SK-N-SH (cell line): ENCODE data around the gene ARHGAP15. TPM values are rescaled to one million over a fixed set of nuclear protein-coding genes. Genes with fewer than 3 reads are reported as not detected.

Source experiments
- CTCF ChIA-PET: fragments of 300-600, 350-600 bp; formaldehyde crosslinking; extraction: SDS; loops from one replicate; lab custom pipeline; 2021; lab: Yijun Ruan, JAX
- POLR2A ChIA-PET: fragments of 350-600 bp; sonication (Branson Sonifier 250); formaldehyde crosslinking; extraction: SDS; loops from one replicate; lab custom pipeline; 2020; ENCODE audit warnings: antibody characterized with exemption, inconsistent platforms; lab: Yijun Ruan, JAX
- DNase-seq: peaks from one replicate; pipeline ENCODE4 v3.0.0; 2012
- H2AFZ ChIP-seq: fragments of 200-600 bp; sonication (generic); 2 replicates; pipeline ENCODE4 v1.8.1; 2016; ENCODE audit warnings: antibody characterized with exemption, mild to moderate bottlenecking, low read depth
- H3F3A ChIP-seq: fragments of 200-600 bp; sonication (generic); replicated peaks from 2 replicates; pipeline ENCODE3; 2016; ENCODE audit warnings: antibody characterized with exemption, mild to moderate bottlenecking; ENCODE audit not compliant: insufficient read depth
- H3K27ac ChIP-seq, 2 experiments: fragments of 200-500 bp in 1 of 2; fragments of 200-600 bp in 1 of 2; sonication (Bioruptor generic) in 1 of 2; sonication (generic), shearing (Covaris generic) in 1 of 2; 2 replicates each; pipeline versions ENCODE4 v1.5.1 to v1.6.1; 2014 to 2016; ENCODE audit warnings: low read depth in 2 of 2, inconsistent platforms in 1 of 2, low read length in 1 of 2, mild to moderate bottlenecking in 1 of 2, mixed read lengths in 1 of 2
- H3K27me3 ChIP-seq: fragments of 200-600 bp; sonication (generic), shearing (Covaris generic); 2 replicates; pipeline ENCODE4 v1.6.1; 2016; ENCODE audit warnings: mixed run types; ENCODE audit not compliant: insufficient read depth
- H3K36me3 ChIP-seq, 2 experiments: fragments of 200-500 bp in 1 of 2; fragments of 200-600 bp in 1 of 2; sonication (Bioruptor generic) in 1 of 2; sonication (generic) in 1 of 2; replicated peaks in 1 of 2; 2 replicates each; pipeline versions ENCODE3 to v1.5.1; 2014 to 2016; ENCODE audit warnings: low read length in 1 of 2, mild to moderate bottlenecking in 1 of 2; ENCODE audit not compliant: insufficient read depth in 2 of 2, control insufficient read depth in 1 of 2
- H3K4me1 ChIP-seq, 2 experiments: fragments of 200-500 bp in 1 of 2; fragments of 200-600 bp in 1 of 2; sonication (Bioruptor generic) in 1 of 2; sonication (generic), shearing (Covaris generic) in 1 of 2; 2 replicates each; pipeline versions ENCODE4 v1.5.1 to v1.6.1; 2014 to 2016; ENCODE audit warnings: low read depth in 1 of 2, low read length in 1 of 2, mixed run types in 1 of 2; ENCODE audit not compliant: insufficient read depth in 2 of 2, control insufficient read depth in 1 of 2
- H3K4me2 ChIP-seq: fragments of 200-600 bp; sonication (generic), shearing (Covaris generic); 2 replicates; pipeline ENCODE4 v1.6.1; 2017; ENCODE audit warnings: mixed run types
- H3K4me3 ChIP-seq, 2 experiments: fragments of 200-500 bp in 1 of 2; fragments of 200-600 bp in 1 of 2; sonication (Bioruptor generic) in 1 of 2; sonication (generic), shearing (Covaris generic) in 1 of 2; 2 replicates each; pipeline versions ENCODE4 v1.5.1 to v1.8.1; 2014 to 2016; ENCODE audit warnings: low read depth in 2 of 2, inconsistent platforms in 1 of 2, low read length in 1 of 2, mild to moderate bottlenecking in 1 of 2, mixed read lengths in 1 of 2, moderate library complexity in 1 of 2
- H3K79me2 ChIP-seq: fragments of 200-600 bp; sonication (generic); 2 replicates; pipeline ENCODE4 v1.8.1; 2017; ENCODE audit warnings: mild to moderate bottlenecking; ENCODE audit not compliant: insufficient read depth
- H3K9ac ChIP-seq: fragments of 200-600 bp; sonication (generic); 2 replicates; pipeline ENCODE4 v1.6.1; 2017; ENCODE audit warnings: mixed run types
- H3K9me2 ChIP-seq: fragments of 200-600 bp; sonication (generic); 2 replicates; pipeline ENCODE4 v1.6.1; 2017; ENCODE audit warnings: mixed run types
- H3K9me3 ChIP-seq: fragments of 200-600 bp; sonication (generic); 2 replicates; pipeline ENCODE4 v1.6.1; 2017; ENCODE audit warnings: mixed run types, mild to moderate bottlenecking, moderate library complexity
- H4K20me1 ChIP-seq: fragments of 200-600 bp; sonication (generic); 2 replicates; pipeline ENCODE4 v1.6.1; 2017; ENCODE audit warnings: mild to moderate bottlenecking, mixed run types; ENCODE audit not compliant: insufficient read depth
- ELF1 ChIP-seq: IDR thresholded peaks from 2 replicates; pipeline ENCODE4 v1.4.0; 2012
- EP300 ChIP-seq, 2 experiments: IDR thresholded peaks; 2 replicates each; pipeline versions ENCODE4 v1.4.0 to v1.6.1; 2012; ENCODE audit warnings: borderline replicate concordance in 1 of 2, low read depth in 1 of 2, low read length in 1 of 2
- EZH2phosphoT487 ChIP-seq: fragments of 200-600 bp; sonication (generic); IDR thresholded peaks from 2 replicates; pipeline ENCODE4 v1.6.1; 2017; ENCODE audit warnings: low read depth, mixed run types, mild to moderate bottlenecking, antibody characterized with exemption, moderate library complexity, borderline replicate concordance
- FOXM1 ChIP-seq: IDR thresholded peaks from 2 replicates; pipeline ENCODE4 v1.4.0; 2012; ENCODE audit warnings: low read depth, mild to moderate bottlenecking
- GABPA ChIP-seq: IDR thresholded peaks from 2 replicates; pipeline ENCODE4 v1.4.0; 2012; ENCODE audit warnings: low read depth, mild to moderate bottlenecking
- GATA2 ChIP-seq: sonication (generic); formaldehyde crosslinking; IDR thresholded peaks from 2 replicates; pipeline ENCODE4 v1.5.0; 2020; ENCODE audit warnings: mild to moderate bottlenecking, missing genetic modification reagents
- JUND ChIP-seq: IDR thresholded peaks from 2 replicates; pipeline ENCODE4 v1.4.0; 2012
- MXI1 ChIP-seq: IDR thresholded peaks from 2 replicates; pipeline ENCODE4 v1.6.1; 2012; ENCODE audit warnings: mild to moderate bottlenecking, low read depth, low read length, improper control_type of control experiment
- POLR2AphosphoS5 ChIP-seq: IDR thresholded peaks from 2 replicates; pipeline ENCODE4 v1.6.1; 2012; ENCODE audit warnings: low read depth, low read length
- RAD21 ChIP-seq: IDR thresholded peaks from 2 replicates; pipeline ENCODE4 v1.6.1; 2012; ENCODE audit warnings: mild to moderate bottlenecking, low read length
- RFX5 ChIP-seq: IDR thresholded peaks from 2 replicates; pipeline ENCODE4 v1.6.1; 2012; ENCODE audit warnings: mild to moderate bottlenecking, improper control_type of control experiment, low read length
- RXRA ChIP-seq: IDR thresholded peaks from 2 replicates; pipeline ENCODE4 v1.4.0; 2012; ENCODE audit warnings: low read depth, mild to moderate bottlenecking, borderline replicate concordance
- SIN3A ChIP-seq: IDR thresholded peaks from 2 replicates; pipeline ENCODE4 v1.6.1; 2012; ENCODE audit warnings: low read depth, mild to moderate bottlenecking, low read length, moderate library complexity, borderline replicate concordance
- SMC3 ChIP-seq: IDR thresholded peaks from 2 replicates; pipeline ENCODE4 v1.6.1; 2012; ENCODE audit warnings: low read depth, low read length, improper control_type of control experiment
- TAF1 ChIP-seq: IDR thresholded peaks from 2 replicates; pipeline ENCODE4 v1.6.1; 2012; ENCODE audit warnings: low read depth, mild to moderate bottlenecking, low read length, moderate library complexity, borderline replicate concordance
- TCF12 ChIP-seq: IDR thresholded peaks from 2 replicates; pipeline ENCODE4 v1.4.0; 2012
- TEAD4 ChIP-seq: IDR thresholded peaks from 2 replicates; pipeline ENCODE4 v1.4.0; 2012; ENCODE audit warnings: mild to moderate bottlenecking, borderline replicate concordance; ENCODE audit not compliant: insufficient read depth
- YY1 ChIP-seq: IDR thresholded peaks from 2 replicates; pipeline ENCODE4 v1.4.0; 2012; ENCODE audit warnings: low read depth, mild to moderate bottlenecking
- WGBS: methylation state at CpG from one replicate; pipeline ENCODE4 v1.1.6; 2017; ENCODE audit warnings: low lambda C conversion rate; 5-methylcytosine and 5-hydroxymethylcytosine counted together
- polyA plus RNA-seq, 3 experiments: library from polyadenylated mRNA; depleted of rRNA; stranded (reverse); fragments of >200 nt; gene quantifications; 2 replicates each; pipeline ENCODE4 v1.2.3, GENCODE V29; 2012
- TF ChIP-seq, protein P1 (sequence below): fragments of 150-350 bp; IDR thresholded peaks from 2 replicates; pipeline ENCODE4 v1.6.1; 2016; ENCODE audit warnings: mild to moderate bottlenecking, low read depth, low read length
- TF ChIP-seq, protein P2 (sequence below): fragments of 200-600 bp; sonication (generic); IDR thresholded peaks from 2 replicates; pipeline ENCODE4 v1.6.1; 2017; ENCODE audit warnings: antibody characterized with exemption, mild to moderate bottlenecking, moderate library complexity
- TF ChIP-seq, protein P3 (sequence below): IDR thresholded peaks from 2 replicates; pipeline ENCODE4 v1.4.0; 2012; ENCODE audit warnings: low read depth

Gene ARHGAP15
- polyA plus RNA-seq, 1 of the 3 experiments (the other 2 are of a cell fraction), result not detected

DNA sequence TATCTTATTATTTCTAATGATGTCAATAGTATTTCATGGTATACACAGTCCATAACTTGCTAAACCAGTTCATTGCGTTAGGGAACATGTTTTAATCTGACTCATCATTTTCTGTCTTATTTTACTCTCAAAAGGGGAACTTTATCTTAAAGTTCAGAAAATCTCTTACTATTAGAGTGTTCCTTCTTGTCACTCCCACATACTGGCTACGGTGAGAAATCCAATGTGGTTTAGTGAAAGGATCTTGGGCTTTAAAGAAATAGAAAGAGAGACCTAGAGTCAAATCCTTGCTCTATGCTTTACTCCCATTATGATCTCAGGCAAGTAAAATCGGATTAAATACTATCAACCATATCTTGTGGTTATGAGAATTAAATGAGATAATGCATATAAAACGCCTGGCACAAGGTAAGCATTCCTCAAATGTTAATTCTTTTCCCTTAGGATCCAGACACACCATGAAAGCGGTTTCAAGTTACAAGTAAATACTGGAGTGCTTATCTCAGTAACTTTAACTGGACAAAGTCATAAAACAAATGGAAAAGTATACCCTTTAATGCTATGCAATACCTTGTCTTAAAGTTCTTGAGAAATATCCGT, 576.0 kb downstream of the ARHGAP15 start:
- no peak overlapping the region for H3K9ac ChIP-seq
- peaks cover 0 to 8% of the 10 kb centered on the region in 2 experiments; a peak in 2 of 4 replicates for H3K4me1 ChIP-seq
- no peak for DNase-seq
- no peaks in the 10 kb centered on the region for H3K36me3 ChIP-seq
- CTCF ChIA-PET, result interaction anchor here (0.6 kb wide), 1 partner anchor 1434 kb away, joined by 3 read pairs; no protein-coding TSS in a partner anchor
- H3K27ac ChIP-seq, result no peak overlapping the region
- no peaks in the 10 kb centered on the region for H3K9me3 ChIP-seq
- H3K79me2 ChIP-seq, result no peaks in the 10 kb centered on the region
- H3K27me3 ChIP-seq, result no peaks in the 10 kb centered on the region
- no peaks in the 10 kb centered on the region for H3F3A ChIP-seq
- H4K20me1 ChIP-seq, result no peaks in the 10 kb centered on the region
- POLR2A ChIA-PET, result no interaction called here
- no peak overlapping the region for H3K4me3 ChIP-seq
- no peaks in the 10 kb centered on the region for H3K9me2 ChIP-seq
- no peak overlapping the region for H3K4me2 ChIP-seq
- 47% methylated on average over 6 of the region's 6 CpGs for WGBS
- no peak for TF ChIP-seq POLR2AphosphoS5
- TF ChIP-seq FOXM1, result no peak
- TF ChIP-seq RAD21, result no peak
- TF ChIP-seq TAF1, result no peak
- TF ChIP-seq, protein P1, sequence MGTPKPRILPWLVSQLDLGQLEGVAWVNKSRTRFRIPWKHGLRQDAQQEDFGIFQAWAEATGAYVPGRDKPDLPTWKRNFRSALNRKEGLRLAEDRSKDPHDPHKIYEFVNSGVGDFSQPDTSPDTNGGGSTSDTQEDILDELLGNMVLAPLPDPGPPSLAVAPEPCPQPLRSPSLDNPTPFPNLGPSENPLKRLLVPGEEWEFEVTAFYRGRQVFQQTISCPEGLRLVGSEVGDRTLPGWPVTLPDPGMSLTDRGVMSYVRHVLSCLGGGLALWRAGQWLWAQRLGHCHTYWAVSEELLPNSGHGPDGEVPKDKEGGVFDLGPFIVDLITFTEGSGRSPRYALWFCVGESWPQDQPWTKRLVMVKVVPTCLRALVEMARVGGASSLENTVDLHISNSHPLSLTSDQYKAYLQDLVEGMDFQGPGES, result no peak
- TF ChIP-seq ELF1, result no peak
- TF ChIP-seq, protein P2, sequence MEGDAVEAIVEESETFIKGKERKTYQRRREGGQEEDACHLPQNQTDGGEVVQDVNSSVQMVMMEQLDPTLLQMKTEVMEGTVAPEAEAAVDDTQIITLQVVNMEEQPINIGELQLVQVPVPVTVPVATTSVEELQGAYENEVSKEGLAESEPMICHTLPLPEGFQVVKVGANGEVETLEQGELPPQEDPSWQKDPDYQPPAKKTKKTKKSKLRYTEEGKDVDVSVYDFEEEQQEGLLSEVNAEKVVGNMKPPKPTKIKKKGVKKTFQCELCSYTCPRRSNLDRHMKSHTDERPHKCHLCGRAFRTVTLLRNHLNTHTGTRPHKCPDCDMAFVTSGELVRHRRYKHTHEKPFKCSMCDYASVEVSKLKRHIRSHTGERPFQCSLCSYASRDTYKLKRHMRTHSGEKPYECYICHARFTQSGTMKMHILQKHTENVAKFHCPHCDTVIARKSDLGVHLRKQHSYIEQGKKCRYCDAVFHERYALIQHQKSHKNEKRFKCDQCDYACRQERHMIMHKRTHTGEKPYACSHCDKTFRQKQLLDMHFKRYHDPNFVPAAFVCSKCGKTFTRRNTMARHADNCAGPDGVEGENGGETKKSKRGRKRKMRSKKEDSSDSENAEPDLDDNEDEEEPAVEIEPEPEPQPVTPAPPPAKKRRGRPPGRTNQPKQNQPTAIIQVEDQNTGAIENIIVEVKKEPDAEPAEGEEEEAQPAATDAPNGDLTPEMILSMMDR, result no peak
- TF ChIP-seq TEAD4, result no peak
- no peak for TF ChIP-seq GATA2 (CRISPR knock-in tag)
- no peak for TF ChIP-seq TCF12
- no peak for TF ChIP-seq RFX5
- TF ChIP-seq SIN3A, result no peak
- TF ChIP-seq, protein P3, sequence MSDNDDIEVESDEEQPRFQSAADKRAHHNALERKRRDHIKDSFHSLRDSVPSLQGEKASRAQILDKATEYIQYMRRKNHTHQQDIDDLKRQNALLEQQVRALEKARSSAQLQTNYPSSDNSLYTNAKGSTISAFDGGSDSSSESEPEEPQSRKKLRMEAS, result no peak
- TF ChIP-seq RXRA, result no peak
- no peak for TF ChIP-seq YY1
- no peak for TF ChIP-seq JUND
- TF ChIP-seq, all 33 proteins: peak for 0
- no peak overlapping the region for H2AFZ ChIP-seq

DNA sequence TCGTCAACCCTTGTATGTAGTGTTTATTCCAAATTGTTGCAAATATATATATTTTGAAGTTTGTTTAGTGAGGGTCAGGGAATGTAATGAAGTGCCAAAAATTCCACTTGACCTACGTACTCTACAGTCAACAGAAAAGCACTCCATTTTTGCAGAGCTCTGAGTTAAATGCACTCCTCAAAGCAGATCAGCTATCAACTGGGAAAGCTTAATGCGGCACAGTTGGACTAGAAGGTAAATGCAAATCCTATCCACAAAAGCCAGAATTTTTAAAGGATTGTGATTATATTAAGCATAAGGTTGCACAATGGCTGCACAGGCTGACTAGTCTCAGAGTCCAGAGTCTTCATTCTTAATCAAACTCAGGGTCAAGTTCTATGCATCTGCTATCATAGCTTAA, 577.1 kb downstream of the ARHGAP15 start:
- no peaks in the 10 kb centered on the region for H3K36me3 ChIP-seq
- no peak overlapping the region for H3K27ac ChIP-seq
- H3K9ac ChIP-seq, result no peak overlapping the region
- no peak overlapping the region for H3K4me2 ChIP-seq
- H3K9me2 ChIP-seq, result no peaks in the 10 kb centered on the region
- peaks cover 0 to 8% of the 10 kb centered on the region in 2 experiments; a peak in 2 of 4 replicates for H3K4me1 ChIP-seq
- no peak overlapping the region for H3K4me3 ChIP-seq
- WGBS, result 86% methylated on average over 3 of the region's 3 CpGs
- no peaks in the 10 kb centered on the region for H4K20me1 ChIP-seq
- no peak overlapping the region for H2AFZ ChIP-seq
- no peaks in the 10 kb centered on the region for H3F3A ChIP-seq
- ChIA-PET CTCF (no interaction called here), POLR2A (no interaction called here)
- no peaks in the 10 kb centered on the region for H3K79me2 ChIP-seq
- no peak for DNase-seq
- no peaks in the 10 kb centered on the region for H3K27me3 ChIP-seq
- H3K9me3 ChIP-seq, result no peaks in the 10 kb centered on the region
- no peak for TF ChIP-seq RAD21
- TF ChIP-seq, protein P2, result no peak
- TF ChIP-seq RFX5, result no peak
- TF ChIP-seq EP300 (IDR thresholded peaks at IDR 0.05; ENCODE audit: borderline replicate concordance in 1 of 2, low read depth in 1 of 2, low read length in 1 of 2), result no peak
- no peak for TF ChIP-seq EZH2phosphoT487
- no peak for TF ChIP-seq POLR2AphosphoS5
- TF ChIP-seq GABPA, result no peak
- TF ChIP-seq SMC3, result no peak
- TF ChIP-seq, protein P3, result no peak
- TF ChIP-seq MXI1, result no peak
